COLO829 (cell line): Measurements from ENCODE around the gene SH2B3.
A peak's percentile ranks its signal among the peaks of the same experiment; 100 is the strongest.
"Not testable (repeated sequence)": the region's sequence is repeated elsewhere in the genome, so short reads cannot be mapped to it uniquely, and the experiment has no call there.

Experiments
- DNase-seq: peaks from one replicate; pipeline ENCODE4 v3.0.0; 2012; ENCODE audit warnings: low spot score

The SH2B3 gene

DNA sequence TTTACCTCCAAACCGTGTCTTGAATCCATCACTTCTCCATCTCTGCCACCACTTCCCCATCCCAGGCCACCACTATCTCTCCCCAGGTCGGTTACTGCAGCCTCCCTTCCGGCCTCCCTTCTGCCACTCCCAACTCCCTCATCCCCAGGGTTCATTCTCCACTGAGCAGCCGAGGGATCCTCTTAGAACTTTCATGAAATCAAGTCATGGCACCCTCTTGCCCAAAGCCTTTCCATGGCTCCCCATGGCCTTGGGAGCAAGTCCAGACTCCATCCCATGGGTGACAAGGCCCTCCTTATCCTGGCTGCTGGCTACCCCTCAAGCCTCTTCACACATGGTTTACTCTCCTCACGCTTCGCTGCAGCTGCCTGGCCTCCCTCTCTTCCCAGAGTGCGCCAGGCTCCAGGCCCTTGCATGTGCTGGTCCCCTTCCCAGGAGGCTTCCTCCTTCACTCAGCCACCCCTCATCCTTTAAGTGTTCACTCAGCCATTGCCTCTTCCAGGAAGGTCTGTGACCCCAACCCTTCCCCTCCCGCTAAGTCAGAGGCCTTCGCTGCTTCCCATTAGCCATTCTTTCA lies 17.9 kb upstream of the SH2B3 start:
- DNase-seq = no peak

DNA sequence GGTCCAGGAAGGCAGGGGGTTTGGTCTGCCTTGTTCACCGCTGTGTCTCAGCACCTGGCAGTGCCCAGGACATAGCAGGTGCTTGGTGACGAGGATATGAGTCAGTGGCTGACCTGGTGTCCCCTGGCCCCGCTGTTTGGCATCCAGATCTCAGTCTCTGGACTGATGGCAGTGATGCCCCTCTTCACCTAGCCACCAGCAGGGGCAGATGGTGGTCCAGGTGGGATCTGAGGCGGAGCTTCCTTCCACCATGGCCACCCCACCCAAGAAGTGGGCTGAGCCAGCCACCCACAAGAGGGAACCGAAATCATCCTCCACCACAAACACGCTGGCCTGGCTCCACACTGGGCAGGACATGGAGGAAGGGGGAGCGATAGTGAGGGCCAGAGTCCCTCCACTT lies 16.1 kb upstream of the SH2B3 start:
- DNase-seq = no peak

DNA sequence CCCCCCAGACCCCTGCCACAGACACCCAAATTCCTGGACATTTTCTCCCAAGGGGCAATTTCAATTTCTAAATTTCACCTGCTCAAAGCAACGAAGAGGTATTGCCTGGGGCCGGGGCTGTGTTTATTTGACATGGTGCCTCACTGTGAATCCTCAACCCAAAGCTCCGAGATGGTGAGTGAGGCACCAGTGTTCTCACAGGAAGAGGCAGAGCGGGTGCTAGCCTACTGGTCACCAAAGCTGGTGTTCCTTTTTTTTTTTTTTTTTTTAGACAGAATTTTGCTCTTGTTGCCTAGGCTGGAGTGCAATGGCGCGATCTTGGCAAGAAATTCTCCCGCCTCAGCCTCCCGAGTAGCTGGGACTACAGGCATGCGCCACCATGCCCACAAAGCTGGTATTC lies 14.8 kb upstream of the SH2B3 start:
- no peak for DNase-seq

DNA sequence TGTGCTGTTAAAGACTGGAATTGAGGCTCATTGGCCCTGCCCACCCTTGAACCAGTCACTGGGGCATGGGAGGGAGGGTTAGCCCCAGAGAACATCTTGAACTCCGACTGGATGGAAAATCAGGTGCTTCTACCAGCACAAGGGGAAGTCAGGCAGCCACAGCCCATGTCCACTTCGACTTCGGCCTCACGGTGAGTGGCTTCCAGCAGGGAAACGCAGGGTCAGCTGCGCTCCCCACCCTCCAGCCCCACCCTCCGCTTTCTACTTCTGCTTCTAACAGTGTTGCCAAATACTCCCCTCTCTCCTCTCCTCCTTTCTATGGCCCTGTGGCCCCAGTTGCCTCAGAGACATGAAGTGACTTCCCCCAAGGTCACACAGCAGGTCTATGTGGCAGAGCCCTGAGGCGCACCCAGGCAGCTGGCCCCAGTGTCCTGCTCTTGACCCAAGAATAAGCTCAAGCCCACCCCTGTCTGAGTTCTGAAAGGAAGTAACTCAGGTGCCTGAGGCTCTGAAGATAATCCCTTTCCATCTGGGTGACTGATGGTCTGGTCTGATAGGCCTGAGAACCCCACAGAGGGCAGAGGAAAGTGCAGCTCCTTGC lies 11.9 kb upstream of the SH2B3 start:
- peak; percentile 53 for DNase-seq

DNA sequence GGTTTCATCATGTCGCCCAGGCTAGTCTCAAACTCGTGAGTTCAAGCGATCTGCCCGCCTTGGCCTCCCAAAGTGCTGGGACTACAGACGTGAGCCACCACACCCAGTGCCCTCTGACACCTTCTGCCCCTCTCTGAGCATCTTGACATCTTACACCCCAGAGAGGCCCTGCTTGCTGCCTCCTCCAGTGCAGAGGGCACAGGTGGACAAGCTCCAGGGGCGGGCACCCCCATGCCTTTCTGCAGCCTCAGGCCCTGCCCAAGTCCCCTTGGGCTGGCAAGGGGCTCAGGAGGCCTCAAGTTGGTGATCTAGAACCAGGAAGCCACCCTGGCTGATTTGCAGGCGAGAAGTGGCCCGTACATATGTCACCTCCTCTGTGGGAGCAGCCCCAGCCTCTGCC lies 11.2 kb upstream of the SH2B3 start:
- DNase-seq = no peak

DNA sequence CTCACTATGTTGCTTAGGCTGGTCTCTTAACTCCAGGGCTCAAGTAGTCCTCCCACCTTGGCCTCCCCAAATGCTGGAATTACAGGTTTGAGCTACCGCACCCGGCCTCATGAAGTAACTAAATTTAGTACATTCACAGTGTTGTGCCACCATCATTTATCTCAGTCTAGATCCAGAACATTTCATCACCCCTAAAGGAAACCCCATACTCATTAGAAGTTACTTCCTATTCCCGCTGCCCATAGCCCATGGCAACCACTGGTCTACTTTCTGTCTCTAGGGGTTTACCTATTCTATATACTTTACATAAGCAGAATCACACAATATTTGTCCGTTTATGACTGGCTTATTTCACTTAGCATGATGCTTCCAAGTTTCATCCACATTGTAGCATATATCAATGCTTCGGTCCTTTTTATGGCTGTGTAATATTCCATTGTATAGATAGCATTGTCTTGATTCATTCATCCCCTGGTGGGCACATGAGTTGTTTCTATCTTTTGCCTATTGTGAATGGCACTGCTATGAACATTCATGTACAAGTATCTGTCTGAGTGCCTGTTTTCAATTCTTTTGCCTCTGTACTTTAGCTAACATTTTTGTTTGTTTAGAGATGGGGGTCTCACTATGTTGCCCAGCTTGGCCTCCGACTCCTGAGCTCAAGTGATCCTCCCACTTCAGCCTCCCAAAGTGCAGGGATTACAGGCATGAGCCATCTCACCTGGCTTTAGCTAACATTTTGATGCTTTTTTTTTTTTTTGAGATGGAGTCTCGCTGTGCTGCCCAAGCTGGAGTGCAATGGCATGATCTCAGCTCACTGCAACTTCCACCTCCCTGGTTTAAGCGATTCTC lies 10.2 kb upstream of the SH2B3 start:
- no peak for DNase-seq

DNA sequence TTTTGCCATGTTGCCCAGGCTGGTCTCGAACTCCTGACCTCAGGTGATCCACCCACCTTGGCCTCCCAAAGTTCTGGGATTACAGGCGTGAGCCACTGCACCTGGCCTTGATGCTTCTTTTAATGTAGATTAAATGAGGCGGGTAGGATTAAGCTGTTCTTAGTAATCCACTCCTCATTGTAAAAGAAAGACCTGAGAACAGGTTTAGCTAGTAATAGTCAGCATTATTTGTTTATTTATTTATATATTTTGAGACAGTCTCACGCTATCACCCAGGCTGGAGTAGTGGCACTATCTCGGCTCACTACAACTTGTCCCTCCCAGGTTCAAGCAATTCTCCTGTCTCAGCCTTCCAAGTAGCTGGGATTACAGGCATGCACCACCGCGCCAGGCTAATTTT lies 9.5 kb upstream of the SH2B3 start:
- DNase-seq = not testable (repeated sequence)

DNA sequence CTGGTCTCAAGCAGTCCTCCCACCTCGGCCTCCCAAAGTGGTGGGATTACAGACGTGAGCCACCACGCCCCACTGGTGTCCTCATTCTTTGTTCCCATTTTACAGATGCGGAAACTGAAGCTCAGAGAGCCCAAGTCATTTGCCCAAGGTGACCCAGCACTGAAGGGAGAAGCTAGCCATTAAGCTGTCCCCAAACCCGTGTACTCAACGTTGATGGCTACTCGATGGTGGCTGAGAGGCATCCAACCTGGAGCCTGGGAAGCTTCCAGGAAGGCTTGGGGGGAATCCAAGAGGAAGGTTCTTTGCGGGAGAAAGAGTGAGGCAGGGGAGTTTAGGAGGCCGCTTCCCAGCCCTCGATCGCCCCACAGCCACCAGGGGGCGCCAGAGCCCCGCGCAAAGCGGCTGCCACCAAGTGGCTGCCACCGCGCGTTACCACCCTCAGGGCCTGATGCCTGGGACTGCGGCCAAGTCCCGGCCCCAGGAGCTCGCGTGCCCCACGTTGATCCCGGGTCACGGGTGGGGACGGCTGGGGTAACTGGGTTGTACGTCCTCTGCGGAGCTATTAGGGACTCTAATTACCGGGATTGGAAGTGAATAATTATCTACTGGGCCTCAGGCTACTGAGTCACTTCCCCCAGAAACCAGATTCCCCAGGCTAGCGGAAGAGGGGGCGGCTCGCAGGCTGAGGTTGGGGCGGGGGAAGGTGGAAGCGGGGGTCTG lies 8.8 kb upstream of the SH2B3 start:
- DNase-seq = peak; percentile 89

DNA sequence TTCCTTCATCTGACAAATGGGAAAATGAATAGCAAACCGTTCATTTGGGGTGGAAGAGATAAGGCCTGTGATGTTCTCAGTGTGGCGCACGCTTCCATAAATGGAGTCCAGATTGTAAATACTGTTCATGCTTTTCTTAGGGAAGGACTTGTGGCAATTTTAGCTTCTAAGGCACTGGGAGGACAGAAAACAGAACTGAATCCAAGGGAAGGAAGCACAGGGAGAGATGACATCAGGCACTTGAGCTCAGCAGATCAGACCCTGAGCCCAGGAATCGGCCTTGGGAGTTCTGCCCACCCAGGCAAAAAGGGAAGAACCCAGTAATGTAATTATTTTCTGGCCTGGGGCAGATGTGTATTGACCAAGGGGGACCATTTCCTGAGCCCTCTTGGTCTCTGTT lies 7.2 kb upstream of the SH2B3 start:
- DNase-seq = no peak

DNA sequence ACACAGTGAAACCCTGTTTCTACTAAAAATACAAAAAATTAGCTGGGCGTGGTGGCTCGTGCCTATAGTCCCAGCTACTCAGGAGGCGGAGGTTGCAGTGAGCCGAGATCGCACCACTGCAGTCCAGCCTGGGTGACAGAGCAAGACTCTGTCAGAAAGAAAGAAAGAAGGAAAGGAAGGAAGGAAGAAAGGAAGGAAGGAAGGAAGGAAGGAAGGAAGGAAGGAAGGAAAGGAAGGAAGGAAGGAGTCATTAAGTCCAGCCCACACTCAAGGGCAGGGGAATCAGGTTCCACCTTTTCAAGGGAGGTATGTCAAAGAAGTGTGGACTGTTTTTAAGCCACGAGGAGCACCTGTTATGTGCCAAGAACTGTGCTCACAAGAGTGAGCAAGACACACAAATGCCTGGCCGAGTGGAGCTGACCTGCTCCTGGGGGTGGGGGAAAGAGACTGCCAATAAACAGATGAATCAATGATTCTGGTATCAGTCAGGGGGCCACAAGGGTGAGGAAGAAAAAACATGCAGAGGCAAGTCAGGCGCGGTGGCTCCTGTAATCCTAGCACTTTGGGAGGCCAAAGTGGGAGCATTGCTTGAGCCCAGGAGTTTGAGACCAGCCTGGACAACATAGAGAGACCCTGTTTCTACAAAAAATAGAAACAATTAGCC lies 5.8 kb upstream of the SH2B3 start:
- not testable (repeated sequence) for DNase-seq

DNA sequence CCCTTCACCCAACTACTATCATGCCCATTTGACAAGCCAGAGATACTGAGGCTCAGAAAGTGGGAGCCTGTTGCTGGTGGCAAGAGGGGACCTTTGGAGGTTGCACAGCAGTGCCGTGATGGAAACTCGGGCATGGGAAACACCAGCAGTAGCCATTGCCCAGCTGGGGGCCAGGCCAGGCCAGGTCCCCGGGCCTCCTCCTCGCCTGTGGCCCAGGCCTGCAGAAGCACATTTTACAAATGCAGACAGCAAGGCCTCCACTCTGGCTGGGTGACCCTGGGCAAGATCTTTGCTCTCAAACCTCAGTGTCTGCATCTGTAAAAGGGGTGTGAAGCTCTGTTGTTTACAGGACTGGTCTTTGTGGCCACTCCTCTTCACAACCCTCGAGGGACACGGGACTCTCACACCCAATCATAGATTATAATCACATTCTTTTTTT lies 4.5 kb upstream of the SH2B3 start:
- DNase-seq = no peak

DNA sequence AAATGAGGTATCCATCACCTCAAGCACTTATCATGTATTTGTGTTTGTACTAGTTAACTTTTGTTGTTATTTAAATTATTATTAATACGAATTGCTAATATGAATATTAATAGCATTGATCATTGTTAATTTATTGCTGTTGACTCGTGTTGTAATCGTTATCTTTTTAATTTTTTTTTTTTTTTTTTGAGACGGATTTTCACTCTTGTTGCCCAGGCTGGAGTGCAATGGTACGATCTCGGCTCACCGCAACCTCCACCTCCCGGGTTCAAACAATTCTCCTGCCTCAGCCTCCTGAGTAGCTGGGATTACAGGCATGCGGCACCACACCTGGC lies 3.3 kb upstream of the SH2B3 start:
- DNase-seq = not testable (repeated sequence)

DNA sequence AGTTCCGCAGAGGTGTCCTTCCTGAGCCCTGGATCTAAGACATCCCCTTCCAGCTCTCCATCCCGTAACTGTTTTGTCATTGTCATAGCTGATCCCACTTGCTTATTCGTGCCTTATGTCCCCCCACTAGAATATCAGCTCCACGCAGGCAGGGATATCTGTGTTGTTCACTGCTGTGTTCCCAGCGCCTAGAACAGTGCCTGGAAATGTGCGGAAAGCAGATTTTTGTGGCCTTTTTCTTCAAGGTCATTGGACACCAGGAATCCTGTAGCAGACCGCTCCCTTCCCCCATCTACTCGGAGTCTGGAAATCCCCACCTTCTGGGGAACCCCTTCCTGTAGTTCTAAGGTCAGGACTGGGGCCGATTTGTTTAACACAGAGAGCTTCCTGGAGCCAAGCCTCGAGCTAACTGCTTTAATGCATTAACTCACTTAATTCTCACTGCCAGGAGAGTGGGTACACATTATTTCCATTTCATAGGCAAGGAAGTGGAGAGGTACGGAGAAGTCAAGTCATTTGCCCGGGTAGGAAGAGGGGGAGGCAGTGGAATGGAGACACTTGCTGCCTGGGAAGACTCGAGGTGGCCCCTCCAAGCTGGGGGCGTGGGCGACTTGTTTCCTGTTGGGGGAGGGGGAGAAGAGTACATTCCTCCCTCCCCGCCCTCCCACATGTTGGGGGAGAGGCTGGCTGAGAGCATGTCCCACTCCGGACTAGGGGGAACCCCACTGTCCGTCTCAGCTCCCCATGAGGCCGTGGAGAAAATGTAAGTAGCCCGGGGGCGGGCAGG lies 1.2 kb upstream of the SH2B3 start:
- no peak for DNase-seq

DNA sequence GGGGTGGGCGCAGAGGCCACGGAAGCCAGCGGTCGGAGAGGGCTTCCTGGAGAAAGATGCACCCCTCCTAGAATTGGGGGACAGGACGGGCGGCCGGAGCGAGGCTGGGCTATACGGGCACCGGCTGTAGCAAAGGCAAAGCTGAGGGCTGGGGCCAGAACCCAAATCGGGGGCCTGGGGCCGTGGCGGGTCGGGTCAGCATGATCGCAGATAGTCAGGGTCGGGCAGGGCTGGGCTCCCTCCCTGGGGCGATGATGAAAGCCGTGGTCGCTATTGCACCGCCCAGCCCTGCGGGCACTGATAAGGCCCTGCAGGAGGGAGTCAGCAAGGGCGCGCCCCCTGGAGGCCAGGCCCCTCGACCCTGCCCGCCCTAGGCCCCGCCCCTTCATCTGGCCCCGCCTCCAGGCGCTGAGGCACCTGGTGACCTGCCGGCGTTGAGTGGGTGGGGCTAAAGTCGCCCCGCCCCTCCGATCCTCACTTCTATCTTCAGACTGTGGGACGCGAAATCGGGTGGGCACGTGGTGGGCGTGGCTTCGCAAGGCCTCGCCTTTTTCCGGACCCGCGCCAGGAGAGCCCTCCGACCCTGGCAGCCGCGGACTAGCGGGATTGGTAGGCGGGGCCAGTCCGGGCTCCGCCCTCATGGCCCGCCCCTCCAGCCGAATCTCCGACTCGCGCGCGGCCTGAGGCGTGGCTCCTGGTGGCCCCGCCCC lies 419 bp upstream of the SH2B3 start:
- DNase-seq = peak; percentile 97

DNA sequence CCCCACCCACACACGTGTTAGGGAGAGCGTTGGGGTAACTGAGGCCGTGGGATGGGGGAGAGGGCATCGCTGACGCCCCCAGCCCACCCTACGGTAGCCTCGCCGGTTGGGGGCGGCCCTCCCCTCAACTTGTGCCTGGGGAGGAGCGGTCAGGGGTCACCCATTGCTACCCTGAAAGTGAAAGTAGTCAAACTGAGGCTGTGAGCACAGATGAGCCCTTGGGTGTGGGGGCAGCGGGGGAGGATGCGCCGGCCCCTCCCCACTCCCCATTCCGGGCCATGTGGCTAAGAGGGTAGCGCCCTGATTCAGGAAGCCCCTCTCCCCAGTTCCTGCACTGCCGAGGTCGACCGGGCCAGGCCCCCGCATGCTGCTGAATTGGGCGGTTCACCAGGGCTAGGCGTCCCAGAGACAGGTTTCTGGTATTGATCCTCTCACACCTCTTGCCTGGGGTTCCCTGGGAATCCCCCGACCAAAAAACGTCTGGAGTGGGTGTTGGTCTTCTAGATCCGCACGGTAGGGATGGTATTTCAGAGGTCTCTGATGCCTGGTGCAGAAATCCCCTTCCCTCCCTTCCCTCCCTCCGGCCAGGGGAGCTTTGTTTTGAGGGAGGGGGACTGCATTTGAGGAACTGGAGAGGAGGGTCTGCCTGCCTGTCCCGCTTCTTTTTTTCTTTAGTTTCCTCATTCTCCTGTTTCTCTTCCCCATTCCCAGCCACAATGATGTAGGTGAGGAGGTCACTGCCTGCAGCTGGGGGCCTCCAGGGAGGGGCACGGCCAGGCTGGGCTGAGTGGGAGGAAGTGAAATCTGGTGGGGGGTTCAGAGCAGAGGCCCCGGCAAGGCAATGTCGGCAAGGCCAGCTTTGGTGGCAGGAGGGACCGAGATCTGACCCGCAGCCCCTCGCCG lies 1.0 kb downstream of the SH2B3 start:
- DNase-seq = no peak

DNA sequence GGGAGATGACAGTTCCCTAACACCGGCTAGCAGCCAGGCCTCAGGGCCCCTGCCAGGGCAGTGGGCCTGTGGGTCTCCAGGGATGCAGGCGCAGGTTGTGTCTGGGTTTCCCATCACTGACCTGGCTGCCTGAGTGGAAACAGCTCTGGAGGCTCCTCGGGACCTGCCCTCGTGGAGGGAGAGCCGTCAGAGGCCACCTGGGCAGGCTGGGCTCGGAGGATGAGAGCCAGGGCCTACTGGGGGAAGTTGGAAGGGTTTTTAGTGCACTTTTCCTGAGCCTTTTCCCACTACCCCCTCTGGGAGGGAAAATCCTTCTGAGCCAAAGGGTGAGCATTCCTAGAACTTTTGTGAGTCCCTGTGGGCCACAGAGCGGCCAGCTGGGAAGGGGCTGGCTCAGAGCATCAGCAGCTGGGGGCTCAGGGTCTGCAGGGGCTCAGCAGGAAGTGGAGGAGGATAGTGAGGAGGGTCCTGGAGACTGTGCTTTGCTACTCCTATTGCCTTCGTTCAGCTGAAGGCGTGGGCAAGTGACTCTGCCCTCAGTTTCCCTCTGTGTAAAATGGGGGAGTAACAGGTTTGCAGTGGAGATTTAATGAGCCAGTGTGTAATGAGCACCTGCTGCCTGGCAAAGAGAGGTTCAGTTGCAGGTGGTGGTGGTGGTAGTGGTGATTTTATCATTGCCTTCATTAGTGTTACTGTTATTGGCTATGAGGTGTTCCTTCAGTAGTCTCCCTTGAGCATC lies 1.8 kb downstream of the SH2B3 start:
- no peak for DNase-seq

DNA sequence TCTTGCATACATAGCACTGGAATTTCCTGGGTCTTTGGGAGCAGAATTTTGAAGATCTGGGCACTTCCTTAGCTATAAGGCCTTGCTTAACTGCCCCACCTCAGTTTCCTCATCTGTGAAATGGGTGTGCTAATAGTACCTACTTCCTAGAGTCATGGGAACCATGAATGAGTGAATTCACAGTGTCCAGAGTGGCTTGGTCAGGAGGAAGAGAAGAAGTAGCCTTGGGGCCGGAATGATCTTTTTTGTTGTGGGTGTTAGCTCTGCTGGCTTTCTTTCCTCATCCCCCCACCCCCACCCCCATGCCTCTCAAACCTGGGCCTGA lies 2.4 kb downstream of the SH2B3 start:
- DNase-seq = no peak

DNA sequence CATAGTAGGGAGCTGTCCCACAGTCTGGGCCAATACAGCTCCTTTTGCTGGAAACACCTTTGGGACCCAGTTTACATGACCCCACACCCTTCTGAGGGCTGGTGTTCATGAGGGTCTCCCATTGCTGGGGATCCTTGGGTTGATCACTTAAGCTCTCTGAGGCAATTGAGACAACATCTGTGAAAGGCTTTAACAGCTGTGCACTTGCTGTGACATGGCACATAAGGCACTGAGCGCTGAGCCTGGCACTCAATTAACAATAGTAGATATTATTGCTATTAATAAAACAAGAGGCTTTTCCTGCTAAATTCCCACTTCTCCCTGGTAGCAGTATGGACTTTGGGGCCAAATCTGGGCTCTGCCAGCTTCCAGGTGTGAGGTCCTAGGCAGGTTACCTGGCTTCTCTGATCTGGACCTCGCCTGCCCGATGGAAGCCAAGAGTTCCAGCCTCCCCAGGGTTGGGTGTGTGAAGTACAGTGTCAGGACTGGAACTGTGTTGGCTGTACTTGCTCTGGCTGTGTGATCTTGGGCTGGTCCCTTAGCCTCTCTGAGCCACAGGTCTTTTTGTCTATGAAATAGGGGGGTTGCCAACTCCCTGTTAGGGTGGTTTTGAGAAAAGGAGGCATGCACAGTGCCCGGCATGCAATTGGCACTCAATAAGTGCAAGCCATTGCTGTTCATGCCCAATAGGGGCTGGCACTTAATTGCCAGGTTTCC lies 3.1 kb downstream of the SH2B3 start:
- no peak for DNase-seq

DNA sequence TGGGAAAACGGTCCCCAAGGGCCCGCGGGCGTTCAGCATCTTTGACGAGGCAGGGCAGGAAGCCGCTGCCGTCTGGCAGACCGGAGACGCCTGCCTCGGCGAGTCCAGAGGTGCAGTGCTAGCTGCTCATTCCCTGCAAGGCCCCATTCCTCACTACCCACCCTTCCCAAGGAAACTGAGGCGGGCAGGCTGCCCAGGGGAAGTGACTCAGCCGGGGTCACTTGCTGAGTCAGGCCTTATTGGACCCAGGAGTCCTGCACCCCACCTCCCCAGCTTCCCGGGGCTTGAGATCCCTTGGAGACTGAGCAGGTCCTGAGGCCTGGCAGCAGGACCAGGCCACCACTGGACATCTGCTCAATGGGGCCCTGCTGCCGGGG lies 3.7 kb downstream of the SH2B3 start:
- DNase-seq = no peak
